ENCODE measurements around the gene DMXL2.
"Not testable (repeated sequence)": the region's sequence is repeated elsewhere in the genome, so short reads cannot be mapped to it uniquely, and the experiment has no call there.

The DMXL2 gene

DNA sequence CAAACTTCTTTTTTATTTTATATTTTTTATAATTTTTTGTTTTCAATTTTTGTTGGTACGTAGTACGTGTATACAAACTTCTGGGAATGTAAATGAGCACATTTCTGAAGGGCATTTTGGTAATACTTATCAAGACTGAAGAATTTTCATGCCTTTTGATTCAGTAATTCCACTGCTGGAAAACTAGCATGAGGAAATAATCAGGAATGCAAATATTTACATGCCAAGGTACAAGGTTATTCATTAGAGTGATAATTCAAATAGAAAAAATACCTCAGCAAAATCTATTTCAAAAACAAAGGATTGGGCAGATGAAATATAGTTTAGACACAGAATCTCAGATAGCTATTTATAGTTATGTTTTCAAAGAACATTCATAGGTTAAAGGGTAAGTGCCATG, 128.7 kb downstream of the DMXL2 start:
- no peak for DNase-seq (ENCODE audit: low spot score)

DNA sequence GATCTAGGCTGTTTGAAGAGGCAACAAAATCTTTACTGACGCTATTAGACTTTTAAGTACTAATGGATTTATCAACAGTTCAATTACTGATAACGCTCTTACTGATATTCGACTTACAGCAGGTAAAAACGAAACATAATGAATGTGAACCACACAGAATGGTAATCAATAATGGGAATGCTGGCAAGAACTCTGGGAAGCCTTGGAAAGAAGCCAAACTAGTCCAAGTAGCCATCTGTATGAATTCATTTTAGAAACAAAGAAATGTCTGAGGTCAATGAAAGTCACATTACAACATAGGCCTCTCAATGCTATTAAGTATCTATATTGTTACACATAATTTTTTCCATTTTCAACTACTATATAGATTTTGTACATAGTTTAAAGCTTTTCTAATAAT, 130.0 kb downstream of the DMXL2 start:
- no peak for DNase-seq (ENCODE audit: low spot score)

DNA sequence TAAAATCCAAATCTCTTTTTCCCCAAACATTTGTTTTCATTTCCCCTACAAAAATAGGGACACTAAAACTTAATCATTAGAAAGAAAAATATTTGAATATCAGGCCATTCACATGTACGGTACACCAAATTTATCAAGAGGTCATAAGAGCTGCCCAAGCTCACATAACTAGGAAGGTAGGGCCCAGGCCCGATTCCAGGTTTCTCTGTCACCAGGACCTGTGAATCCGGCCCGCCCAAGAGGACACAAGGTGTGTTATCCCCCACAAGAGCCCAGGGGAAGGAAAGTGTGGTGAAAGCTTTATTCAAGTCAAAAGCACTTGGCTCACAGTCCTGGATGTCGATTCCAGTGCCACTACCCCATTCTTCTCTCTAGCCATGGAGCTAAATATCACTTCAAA, 130.6 kb downstream of the DMXL2 start:
- DNase-seq (ENCODE audit: low spot score) = no peak

DNA sequence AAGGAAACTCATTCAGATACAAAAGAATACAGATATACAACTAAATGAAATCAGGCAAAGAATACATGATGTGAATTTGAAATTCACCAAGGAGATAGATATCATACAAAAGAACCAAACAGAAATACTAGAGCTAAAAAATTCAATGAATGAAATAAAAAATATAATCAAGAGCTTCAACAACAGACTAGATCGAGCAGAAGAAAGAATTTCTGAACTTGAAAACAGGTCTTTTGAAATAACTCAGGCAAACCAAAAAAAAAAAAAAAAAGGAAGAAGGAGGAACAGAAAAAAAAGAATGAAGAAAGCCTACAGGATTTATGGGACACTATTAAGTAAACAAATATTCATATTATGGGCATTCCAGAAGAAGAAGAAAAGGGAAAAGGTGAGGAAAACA, 137.8 kb downstream of the DMXL2 start:
- no peak for DNase-seq (ENCODE audit: low spot score)

DNA sequence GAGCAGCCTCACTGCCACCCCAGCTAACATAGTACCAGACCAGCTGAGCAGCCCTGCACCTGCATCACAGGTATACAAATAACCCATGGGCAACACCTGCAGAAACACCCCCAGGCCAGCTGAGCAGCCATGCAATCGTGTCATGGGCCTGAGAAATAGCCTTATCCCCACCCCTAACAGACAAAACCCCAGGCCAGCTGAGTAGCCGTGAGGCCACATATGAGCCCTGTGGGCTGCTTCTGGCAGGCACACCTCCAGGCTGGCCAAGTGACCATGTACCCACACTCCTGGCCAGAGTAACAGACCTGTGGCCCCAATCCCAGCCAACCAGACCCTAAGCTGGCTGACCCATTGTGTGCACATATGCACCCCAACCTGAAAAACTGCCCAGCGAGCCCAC, 138.6 kb downstream of the DMXL2 start:
- no peak for DNase-seq (ENCODE audit: low spot score)

DNA sequence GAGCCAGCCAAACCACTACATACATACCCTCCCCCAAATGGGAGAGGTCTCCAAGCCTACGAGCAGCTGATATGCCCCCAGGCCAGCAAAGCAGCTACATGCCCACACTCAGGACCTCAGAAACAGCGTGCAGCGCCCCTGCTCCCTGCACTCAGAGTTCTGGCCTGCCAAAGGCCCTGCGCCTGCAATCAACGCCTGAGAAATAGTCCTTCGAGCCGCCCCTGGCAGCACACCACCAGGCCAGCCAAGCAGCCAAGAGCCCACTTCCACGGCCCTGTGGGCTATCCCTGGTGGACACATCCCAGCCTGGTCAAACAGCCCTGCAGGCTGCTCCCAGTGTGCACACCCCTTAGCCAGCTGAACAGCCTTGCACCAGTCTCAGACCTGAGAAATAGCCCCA, 139.1 kb downstream of the DMXL2 start:
- DNase-seq (ENCODE audit: low spot score) = no peak

DNA sequence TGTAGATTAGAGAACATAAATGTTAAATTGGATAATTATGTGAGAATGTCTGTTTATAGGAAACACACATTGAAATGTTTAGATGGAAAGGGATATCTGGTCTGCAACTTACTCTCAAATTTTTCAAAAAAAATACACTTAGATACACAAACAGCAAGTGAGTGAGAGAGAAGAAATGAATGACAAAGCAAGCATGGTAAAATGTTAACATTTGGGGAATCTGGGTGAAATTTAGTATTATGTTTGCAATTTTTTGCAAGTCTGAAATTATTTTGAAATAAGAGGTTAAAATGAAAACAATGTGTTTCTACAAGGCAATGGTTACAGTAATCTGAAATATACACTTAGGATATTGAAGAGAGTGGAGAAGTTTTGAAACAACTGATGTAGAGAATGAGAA, 146.8 kb downstream of the DMXL2 start:
- DNase-seq (ENCODE audit: low spot score) = no peak

DNA sequence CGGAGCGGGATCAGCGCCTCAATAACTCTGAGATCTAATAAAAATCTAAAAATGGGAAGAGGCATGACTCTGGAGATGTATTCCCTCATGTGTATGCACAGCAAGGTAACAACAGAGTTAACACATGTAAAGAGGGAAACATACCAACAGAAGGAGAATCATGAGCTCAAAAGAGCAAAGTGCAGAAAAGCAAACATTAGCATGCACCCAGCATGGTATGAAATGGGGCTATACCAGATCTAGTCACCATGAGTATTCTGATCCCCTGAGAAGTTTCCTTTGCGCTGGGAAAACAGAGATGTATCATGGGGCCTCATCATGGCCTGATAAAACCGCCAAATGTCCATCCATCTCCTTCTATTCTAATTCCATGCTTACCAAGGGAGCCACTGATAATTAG, 152.1 kb downstream of the DMXL2 start:
- DNase-seq (ENCODE audit: low spot score) = no peak

DNA sequence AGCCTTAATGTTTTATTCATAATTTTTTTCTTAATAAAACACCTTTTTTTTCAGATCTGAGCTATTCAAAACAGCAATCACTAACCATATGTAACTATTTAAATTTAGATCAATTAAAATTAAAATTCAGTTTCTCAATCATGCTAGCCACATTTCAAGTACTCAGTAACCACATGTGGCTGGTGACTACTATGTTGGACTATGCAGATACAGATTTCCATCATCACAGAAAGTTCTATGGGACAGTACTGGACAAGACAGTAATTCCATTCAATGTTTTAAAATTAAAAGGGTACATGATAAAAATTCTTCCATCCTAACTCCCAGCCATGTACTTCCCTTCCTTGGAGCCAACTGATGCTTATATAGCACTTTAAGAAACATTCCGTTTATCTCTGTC, 161.8 kb downstream of the DMXL2 start:
- no peak for DNase-seq (ENCODE audit: low spot score)

DNA sequence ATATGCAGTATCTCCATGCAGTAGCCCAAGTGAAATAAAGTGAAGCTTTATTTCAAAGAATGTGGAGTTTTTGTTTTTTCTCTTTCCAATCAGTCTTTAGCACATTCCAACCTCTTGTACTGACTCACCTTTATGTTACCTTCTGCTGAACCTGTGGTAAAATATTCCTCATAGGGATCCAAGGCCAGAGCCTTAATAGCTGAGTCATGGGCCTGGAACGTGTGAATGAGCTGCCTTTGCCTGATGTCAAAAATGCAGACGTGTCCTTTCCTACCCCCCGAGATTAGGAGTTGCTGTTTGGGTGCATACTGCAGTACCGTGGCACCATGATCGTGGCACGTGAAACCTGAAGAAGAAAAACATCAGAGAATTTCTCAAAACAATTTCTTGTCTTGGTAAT, 172.6 kb downstream of the DMXL2 start:
- DNase-seq (ENCODE audit: low spot score) = no peak

DNA sequence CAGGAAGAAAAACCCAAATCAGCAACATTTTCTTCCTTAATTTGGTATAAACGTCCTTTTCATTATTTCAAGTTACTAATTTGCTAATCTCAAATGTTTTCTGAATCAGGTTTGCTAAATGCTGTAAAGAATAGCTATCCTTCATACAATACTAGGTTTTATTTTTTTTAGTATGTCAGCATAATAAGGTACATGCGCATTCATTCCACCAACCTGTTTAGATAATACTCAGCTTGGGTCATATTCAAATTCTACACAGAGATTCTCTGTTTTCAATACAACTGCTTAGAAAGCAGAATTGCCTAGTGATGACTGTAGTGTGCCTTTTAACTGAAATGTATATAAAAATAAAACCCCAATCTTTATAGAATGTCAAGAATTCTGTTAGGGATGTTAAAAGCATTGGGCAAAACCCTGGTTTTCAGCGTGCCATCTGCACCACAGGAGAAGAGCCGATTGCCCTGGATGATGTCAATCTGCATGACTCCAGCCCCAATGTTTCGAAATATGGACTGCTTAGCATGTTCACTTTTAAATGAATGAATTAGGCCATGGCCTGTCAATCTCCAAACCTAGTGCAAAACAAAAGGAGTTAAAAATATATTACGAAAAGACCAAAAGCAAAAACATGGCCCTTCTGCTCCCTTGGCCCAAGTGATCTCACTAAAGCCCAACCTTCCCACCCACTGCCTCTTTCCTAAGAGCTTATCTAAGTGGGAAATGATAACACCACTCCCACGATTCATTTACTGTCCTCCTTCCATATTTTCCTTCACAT, 173.8 kb downstream of the DMXL2 start:
- no peak for DNase-seq (ENCODE audit: low spot score)

DNA sequence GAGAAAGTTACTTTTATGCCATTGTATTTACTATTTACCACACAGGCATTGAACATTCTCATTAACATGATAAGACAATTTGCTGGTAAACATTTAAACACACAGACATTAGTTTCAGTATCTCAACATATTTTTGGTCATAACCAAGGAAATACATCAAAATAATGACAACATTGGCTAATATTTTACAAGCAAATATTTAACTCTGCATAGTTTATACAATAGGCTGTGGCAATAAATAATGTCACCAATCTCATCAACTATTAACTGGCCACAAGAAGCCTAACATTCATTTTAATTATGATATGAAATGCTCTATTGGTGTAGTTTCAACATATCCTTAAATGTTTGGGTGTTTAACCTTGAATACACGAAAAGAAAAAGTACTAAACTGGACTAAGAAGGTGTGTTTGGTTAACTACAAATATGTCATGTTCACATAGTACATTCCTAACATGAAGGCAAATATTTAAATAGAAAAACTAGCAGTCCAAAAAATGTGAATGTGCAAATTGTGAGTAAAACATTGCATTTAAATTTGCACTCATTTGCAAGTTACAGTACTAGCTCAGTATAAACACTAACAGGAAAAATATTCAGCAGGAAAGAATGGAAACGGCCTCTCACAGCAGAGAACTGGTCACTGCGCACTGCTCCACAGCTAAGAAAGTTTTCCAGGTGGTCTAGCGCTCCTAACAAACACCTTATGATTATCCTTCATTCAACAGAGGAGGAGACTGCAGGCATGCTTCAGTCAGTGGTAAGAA, 174.5 kb downstream of the DMXL2 start:
- no peak for DNase-seq (ENCODE audit: low spot score)

DNA sequence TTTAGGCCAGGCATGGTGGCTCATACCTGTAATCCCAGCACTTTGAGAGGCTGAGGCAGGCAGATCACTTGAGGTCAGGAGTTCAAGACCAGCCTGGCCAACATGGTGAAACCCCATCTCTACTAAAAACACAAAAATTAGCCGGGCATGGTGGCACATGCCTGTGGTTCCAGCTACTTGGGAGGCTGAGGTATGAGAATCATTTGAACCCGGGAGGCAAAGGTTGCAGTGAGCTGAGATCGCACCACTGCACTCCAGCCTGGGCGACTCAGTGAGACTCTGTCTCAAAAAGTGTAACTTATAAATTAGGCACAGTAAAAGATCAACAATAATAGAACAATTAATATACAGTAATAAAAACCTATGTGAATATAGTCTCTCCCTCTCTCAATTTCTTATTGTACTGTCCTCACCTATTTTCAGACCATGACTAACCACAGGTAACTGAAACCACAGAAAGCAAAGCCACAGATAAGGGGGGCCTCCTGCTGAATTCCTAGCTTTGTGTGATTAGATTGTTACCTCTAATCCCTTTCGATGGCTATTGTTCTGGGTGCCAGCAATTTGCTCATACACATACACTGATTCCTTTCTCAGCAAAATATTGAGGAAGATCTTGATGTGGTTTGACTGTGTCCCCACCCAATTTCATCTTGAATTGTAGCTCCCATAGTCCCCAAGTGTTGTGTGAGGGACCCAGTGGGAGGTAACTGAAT, 176.4 kb downstream of the DMXL2 start:
- not testable (repeated sequence) for DNase-seq (ENCODE audit: low spot score)

DNA sequence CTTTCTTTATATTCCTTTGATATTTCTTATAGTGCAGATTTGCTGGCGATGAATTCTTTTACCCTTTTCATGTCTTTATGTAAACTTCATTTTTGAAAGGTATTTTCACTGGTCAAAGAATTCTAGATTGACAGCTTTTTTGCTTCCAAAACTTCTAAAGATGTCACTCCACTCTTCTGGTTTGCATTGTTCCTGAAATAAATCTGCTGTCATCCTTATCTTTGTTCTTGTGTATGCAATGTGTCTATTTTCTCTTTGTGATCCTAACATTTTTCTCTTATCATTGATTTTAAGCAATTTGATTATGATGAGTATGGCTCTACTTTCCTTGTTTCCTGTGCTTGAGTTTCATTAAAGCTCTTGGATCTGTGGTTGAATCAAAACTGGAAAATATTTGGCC, 177.8 kb downstream of the DMXL2 start:
- no peak for DNase-seq (ENCODE audit: low spot score)

DNA sequence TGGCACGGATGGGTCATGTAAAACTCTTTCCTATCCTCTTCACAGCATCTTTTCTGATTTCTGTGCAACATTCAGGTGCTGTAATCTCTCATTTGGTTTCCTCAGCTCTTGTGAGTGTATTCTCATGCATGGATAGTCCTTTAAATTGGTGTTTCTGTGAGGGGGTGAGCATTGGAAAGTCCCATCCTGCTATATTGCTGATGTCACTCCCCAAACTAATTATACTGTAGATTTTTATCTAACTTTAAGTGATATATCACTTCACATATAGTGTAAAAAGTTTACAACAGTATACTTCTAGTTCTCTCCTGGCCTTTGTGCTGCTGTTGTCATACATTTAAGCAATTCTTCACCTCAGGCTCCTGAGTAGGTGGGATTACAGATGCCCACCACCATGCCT, 178.5 kb downstream of the DMXL2 start:
- no peak for DNase-seq (ENCODE audit: low spot score)

DNA sequence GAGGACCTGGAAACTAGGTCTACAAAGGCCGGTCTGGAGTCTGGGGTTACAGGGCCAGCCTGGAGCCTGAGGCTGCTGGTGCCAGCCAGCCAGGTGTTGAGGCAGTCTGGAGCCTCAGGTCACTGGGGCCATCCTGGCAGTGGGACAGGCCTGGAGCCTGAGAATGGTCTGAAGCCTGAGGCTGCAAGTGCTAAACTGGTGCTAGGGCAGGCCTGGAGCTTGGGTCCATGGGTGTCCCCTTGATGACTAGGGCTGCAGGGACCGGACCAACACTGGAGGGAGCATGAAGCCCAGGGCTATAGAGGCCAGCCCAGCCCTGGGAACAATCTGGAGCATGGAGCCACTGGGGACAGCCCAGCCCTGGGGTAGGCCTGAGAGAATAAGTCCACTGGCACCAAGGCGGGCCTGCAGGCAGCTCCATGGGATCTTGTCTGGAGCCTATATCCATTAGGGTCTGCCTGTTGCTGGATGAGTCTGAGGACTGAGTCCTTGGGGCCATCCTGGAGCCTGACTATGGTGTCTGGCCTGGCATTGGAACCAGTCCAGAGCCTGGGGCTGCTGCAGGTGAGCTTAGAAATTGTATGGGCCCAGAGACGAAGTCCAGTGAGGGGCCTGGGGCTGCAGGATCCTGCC, 179.2 kb downstream of the DMXL2 start:
- DNase-seq (ENCODE audit: low spot score) = no peak

DNA sequence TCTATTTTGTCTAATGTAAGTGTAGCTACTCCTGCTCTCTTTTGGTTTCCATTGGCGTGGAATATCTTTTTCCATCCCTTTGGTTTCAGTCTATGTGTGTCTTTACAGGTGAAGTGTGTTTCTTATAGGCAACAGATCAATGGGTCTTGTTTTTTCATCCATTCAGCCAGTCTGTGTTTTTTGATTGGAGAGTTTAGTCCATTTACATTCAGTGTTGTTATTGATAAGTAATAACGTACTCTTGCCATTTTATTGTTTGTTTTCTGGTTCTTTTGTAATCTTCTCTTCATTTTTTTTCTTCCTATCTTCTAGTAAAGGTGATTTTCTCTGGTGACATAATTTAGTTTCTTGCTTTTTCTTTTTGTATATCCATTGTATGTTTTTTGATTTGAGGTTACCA, 184.0 kb downstream of the DMXL2 start:
- DNase-seq (ENCODE audit: low spot score) = no peak

DNA sequence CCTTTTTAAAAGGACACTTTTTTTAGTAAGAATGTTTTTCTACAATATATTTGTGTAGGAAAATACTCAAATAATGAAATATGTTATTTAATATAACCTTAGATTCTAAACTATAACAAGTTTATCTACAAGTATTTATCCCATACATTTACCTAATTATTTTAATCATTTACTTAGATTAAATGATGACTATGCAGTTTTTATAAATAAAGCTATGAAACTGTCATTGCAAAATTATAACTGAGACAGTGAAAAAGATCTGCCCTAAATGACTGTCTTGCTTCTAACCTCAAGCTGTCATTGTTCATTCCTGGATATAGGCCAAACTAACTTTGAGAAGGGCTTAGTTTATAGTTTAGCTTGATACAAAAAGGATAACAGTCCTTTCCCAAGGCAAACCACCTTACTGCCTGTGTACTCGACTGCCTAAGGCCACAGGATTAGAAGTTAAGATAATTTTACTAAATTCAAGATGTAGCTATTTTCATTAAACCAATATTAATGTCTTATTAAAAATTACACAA, 197.0 kb downstream of the DMXL2 start:
- DNase-seq (ENCODE audit: low spot score) = no peak

DNA sequence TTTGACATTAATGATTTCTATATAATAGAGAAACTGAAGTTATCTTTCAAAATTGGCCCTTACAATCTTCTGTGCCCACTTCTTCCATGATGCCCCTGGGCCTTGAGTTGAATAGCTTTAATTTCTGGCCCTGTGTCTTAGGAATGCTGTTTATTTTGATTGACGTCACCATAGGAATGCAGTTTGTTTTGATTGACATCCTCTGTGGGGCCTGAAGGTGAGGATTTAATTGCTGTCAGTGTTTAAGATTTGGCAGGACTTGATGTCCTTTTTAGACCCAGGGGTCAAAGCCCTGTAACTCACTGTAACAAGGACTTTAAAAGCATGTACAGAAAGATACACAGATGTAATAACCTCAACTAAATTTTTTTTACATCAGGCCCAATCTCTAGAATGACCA, 197.8 kb downstream of the DMXL2 start:
- DNase-seq (ENCODE audit: low spot score) = no peak

DNA sequence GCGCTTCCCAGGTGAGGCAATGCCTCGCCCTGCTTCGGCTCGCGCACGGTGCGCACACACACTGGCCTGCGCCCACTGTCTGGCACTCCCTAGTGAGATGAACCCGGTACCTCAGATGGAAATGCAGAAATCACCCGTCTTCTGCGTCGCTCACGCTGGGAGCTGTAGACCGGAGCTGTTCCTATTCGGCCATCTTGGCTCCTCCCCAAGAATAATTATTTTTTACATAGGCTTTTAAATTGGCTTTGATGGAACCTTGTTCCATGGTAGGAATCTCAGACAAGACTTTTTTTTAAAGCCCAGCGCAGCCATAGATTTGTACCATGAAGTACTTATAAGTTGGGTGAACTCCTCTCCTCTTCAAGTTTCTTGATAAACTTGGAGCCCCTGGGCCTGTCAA, 199.5 kb downstream of the DMXL2 start:
- not testable (repeated sequence) for DNase-seq (ENCODE audit: low spot score)

DNA sequence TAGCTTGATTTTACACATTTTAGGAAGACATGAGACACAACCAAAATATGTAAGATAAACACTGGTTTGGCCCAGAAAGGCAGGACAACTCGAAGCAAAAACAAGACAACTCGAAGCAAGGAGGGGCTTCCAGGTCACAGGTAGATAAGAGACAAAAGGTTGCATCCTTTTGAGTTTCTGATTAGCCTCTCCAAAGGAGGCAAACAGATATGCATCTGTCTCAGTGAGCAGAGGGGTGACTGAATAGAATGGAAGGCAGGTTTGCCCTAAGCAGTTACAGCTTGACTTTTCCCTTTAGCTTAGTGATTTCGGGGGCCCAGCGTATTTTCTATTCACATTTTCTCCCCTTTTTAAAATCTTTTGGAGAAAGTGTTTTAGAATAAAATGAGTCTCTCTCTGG, 206.4 kb downstream of the DMXL2 start:
- DNase-seq (ENCODE audit: low spot score) = no peak

DNA sequence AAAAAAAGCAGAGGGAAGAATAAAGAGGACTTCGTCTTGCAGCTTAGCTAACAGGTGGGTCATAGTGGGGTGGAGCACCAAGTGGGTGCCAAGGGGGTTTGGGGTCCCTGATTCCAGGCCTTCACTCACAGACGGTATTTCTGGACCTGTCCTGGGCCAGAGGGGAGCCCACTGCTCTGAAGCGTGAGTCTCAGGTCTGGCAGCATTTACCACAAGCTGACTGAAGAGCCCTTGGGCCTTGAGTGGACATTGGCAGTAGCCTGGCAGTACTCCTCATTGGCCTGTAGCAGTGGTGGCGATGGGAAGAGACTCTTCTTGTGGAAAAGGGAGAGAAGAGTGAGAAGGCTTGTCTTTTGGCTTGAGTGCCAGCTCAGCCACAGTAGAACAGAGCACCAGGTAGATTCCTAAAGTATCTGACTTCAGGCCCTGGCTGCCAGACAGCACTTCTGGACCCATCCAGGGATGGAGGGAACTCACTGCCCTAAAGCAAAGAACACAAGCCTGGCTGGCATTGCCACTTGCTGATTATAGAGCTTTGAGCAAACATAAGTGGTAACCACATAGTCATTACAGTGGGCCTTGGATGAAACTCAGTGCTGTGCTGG, 208.2 kb downstream of the DMXL2 start:
- no peak for DNase-seq (ENCODE audit: low spot score)

All from NAMALWA (cell line).